GM13976 (cell line): ENCODE data around the gene PRPF40A.

Experiments used
- DNase-seq: peaks from one replicate; pipeline ENCODE4 v3.0.0; 2012; ENCODE audit warnings: low spot score
- CTCF ChIP-seq: IDR thresholded peaks from 2 replicates; pipeline ENCODE4 v1.5.1; 2012; ENCODE audit warnings: borderline replicate concordance, mild to moderate bottlenecking; ENCODE audit not compliant: insufficient read depth; ENCODE audit errors: extremely low read depth, missing control alignments, control extremely low read depth
- in situ Hi-C: fragments of 300-500 bp; cut with MboI; formaldehyde crosslinking; loops from one replicate; pipeline ENCODE4 v1.12.0; 2022; ENCODE audit warnings: low sequenced_read_pairs, mixed read lengths, inconsistent platforms; ENCODE audit not compliant: unreplicated experiment

Gene PRPF40A

GRCh38 chr2:152609699-152610098 lies 107.6 kb downstream of the PRPF40A start:
- TF ChIP-seq CTCF = no peak
- DNase-seq = no peak
- in situ Hi-C loops = no loop called here

GRCh38 chr2:152609154-152609553 lies 108.1 kb downstream of the PRPF40A start:
- no peak for DNase-seq
- TF ChIP-seq CTCF = no peak
- in situ Hi-C loops = no loop called here

- no peak for TF ChIP-seq CTCF
- in situ Hi-C loops = no loop called here
- no peak for DNase-seq
These were observed 109.4 kb downstream of the PRPF40A start for GRCh38 chr2:152607793-152608300.

- no peak for DNase-seq
- TF ChIP-seq CTCF = no peak
- in situ Hi-C loops = no loop called here
These were observed 110.3 kb downstream of the PRPF40A start for GRCh38 chr2:152606941-152607340.

- in situ Hi-C loops = no loop called here
- TF ChIP-seq CTCF = no peak
- DNase-seq = no peak
These were observed 111.2 kb downstream of the PRPF40A start for GRCh38 chr2:152606081-152606480.

- in situ Hi-C loops = no loop called here
- no peak for TF ChIP-seq CTCF
- DNase-seq = no peak
These were observed 114.1 kb downstream of the PRPF40A start for GRCh38 chr2:152603166-152603565.

GRCh38 chr2:152602750-152603149 lies 114.5 kb downstream of the PRPF40A start:
- no peak for TF ChIP-seq CTCF
- in situ Hi-C loops = no loop called here
- no peak for DNase-seq
